ENCODE data around the gene TMEM126A.

TMEM126A gene

GRCh38 chr11:85695546-85695945 is 47.8 kb downstream of the TMEM126A start:
- DNase-seq (ENCODE audit: low spot score), result no peak

GRCh38 chr11:85697747-85698146 is 50.0 kb downstream of the TMEM126A start:
- no peak for DNase-seq (ENCODE audit: low spot score)

GRCh38 chr11:85698195-85698594 is 50.4 kb downstream of the TMEM126A start:
- no peak for DNase-seq (ENCODE audit: low spot score)

GRCh38 chr11:85699957-85700741 is 52.4 kb downstream of the TMEM126A start:
- DNase-seq (ENCODE audit: low spot score), result peak; percentile 9

- DNase-seq (ENCODE audit: low spot score), result no peak
Observed at GRCh38 chr11:85704967-85705366, 57.2 kb downstream of the TMEM126A start.

GRCh38 chr11:85705800-85706199 is 58.0 kb downstream of the TMEM126A start:
- no peak for DNase-seq (ENCODE audit: low spot score)

All from CD4-positive, alpha-beta T cell treated with Interleukin-15 for 4 hours (primary cell).